Measurements from ENCODE around the gene GPX1.
"Not testable (repeated sequence)": the region's sequence is repeated elsewhere in the genome, so short reads cannot be mapped to it uniquely, and the experiment has no call there.

GPX1 gene

DNA sequence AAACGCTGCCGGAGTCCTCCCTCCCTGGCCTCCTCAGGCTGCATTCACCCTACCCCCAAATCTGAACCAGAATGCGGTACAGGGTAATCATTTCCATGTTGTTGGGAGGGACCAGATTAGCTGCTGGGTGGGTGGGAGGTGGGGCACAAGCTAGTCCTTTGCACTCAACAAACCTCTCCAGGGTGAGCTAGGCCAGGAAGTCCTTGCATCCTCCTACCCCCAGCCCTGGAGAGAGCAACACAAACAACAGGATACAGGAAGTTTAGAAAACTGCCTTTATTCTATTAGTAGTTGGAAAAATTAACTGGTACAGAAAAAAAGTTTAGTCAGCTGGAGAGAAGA lies 702 bp upstream of the GPX1 start:
- FAIRE-seq (no peak), DNase-seq (ENCODE audit: insufficient read length, low spot score) (no peak)

DNA sequence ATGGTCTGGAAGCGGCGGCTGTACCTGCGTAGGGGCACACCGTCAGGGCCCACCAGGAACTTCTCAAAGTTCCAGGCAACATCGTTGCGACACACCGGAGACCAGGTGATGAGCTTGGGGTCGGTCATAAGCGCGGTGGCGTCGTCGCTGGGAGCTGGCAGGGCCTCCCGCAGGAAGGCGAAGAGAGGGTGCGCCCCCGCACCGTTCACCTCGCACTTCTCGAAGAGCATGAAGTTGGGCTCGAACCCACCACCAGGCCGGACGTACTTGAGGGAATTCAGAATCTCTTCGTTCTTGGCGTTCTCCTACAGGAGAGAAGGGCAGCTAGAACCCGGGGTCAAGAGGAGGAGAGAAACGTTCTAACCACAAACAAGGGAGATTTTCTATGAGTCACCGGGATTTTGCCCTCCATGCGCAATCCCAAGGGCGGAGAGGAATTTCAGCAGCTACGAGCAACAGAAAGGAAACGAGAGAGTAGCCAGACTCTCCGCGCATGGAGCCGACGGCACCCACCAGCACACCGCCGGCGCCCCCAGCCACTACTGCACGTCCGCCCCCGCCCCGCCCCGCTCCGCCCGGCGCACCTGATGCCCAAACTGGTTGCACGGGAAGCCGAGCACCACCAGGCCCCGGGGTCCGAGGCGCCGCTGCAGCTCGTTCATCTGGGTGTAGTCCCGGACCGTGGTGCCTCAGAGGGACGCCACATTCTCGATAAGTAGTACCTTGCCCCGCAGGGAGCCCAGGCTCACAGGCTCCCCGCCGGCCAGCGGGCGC lies 523 bp downstream of the GPX1 start:
- DNase-seq (ENCODE audit: insufficient read length, low spot score), result peak; percentile 53
- not testable (repeated sequence) for FAIRE-seq

DNA sequence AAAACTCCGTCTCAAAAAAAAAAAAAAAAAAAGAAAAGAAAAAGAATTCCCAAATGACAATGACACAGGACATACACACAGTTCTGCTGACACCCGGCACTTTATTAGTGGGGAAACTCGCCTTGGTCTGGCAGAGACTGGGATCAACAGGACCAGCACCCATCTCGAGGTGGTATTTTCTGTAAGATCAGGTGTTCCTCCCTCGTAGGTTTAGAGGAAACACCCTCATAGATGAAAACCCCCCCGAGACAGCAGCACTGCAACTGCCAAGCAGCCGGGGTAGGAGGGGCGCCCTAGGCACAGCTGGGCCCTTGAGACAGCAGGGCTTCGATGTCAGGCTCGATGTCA lies 1.1 kb downstream of the GPX1 start:
- not testable (repeated sequence) for FAIRE-seq; DNase-seq (ENCODE audit: insufficient read length, low spot score)

- FAIRE-seq (no peak), DNase-seq (ENCODE audit: insufficient read length, low spot score) (no peak)
Measured at GRCh38 chr3:49352890-49353421, 5.2 kb downstream of the GPX1 start.

GRCh38 chr3:49352281-49352680 lies 5.9 kb downstream of the GPX1 start:
- FAIRE-seq (no peak), DNase-seq (ENCODE audit: insufficient read length, low spot score) (no peak)

DNA sequence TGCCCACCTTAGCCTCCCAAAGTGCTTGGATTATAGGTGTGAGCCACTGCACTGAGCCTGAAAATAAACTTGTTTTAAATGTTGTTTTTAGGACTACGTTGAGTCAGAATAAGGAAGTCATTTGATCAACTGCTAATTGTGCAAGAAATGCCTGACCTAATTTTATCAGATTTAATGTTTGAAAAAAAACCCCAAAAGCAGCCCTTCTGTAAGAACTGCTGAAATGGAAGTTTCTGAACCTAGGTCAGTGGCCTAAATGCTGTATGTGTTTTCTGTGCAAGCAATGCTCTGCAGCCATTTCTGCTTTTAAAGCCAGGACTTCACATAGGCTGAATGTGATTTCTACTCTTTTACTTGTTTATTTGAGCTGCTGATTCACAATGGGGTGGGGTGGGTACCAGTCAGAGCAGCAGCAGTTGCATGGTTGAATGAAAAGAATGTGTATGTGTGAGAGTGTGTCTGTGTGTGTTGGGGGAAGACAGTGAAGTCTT lies 6.6 kb downstream of the GPX1 start:
- DNase-seq (ENCODE audit: insufficient read length, low spot score), result no peak
- FAIRE-seq, result no peak

GRCh38 chr3:49349348-49350114 lies 8.6 kb downstream of the GPX1 start:
- FAIRE-seq (no peak), DNase-seq (ENCODE audit: insufficient read length, low spot score) (no peak)

DNA sequence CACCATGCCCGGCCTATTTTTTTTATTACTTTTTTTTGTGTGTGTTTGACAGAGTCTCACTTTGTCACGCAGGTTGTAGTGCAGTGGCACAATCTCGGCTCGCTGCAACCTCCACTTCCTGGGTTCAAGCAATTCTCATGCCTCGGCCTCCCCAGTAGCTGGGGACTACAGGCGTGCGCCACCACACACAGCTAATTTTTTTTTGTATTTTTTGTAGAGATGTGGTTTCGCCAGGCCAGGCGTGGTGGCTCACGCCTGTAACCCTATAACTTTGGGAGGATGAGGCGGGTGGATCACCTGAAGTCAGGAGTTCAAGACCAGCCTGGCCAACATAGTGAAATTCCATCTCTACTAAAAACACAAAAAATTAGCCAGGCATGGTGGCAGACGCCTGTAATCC lies 9.8 kb downstream of the GPX1 start:
- not testable (repeated sequence) for DNase-seq (ENCODE audit: insufficient read length, low spot score); FAIRE-seq

- FAIRE-seq (no peak), DNase-seq (ENCODE audit: insufficient read length, low spot score) (no peak)
Measured at GRCh38 chr3:49346797-49347251, 11.3 kb downstream of the GPX1 start.

DNA sequence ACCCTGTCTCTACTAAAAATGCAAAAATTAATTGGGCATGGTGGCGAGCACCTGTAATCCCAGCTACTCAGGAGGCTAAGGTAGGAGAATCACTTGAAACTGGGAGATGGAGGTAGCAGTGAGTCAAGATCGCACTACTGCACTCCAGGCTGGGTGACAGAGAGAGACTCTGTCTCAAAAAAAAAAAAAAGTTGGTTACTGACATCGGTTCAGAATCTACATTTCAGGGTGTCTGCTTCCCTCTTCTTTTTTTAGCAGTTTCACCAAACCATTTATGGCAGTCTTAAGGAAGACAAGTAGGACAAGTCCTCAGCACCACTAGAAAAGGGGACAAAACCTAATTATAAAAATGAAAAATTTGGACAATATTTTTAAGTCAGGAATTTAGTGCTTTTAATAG lies 15.0 kb downstream of the GPX1 start:
- no peak for DNase-seq (ENCODE audit: insufficient read length, low spot score)
- FAIRE-seq, result no peak

GRCh38 chr3:49341996-49342395 lies 16.2 kb downstream of the GPX1 start:
- DNase-seq (ENCODE audit: insufficient read length, low spot score) (no peak), FAIRE-seq (no peak)

DNA sequence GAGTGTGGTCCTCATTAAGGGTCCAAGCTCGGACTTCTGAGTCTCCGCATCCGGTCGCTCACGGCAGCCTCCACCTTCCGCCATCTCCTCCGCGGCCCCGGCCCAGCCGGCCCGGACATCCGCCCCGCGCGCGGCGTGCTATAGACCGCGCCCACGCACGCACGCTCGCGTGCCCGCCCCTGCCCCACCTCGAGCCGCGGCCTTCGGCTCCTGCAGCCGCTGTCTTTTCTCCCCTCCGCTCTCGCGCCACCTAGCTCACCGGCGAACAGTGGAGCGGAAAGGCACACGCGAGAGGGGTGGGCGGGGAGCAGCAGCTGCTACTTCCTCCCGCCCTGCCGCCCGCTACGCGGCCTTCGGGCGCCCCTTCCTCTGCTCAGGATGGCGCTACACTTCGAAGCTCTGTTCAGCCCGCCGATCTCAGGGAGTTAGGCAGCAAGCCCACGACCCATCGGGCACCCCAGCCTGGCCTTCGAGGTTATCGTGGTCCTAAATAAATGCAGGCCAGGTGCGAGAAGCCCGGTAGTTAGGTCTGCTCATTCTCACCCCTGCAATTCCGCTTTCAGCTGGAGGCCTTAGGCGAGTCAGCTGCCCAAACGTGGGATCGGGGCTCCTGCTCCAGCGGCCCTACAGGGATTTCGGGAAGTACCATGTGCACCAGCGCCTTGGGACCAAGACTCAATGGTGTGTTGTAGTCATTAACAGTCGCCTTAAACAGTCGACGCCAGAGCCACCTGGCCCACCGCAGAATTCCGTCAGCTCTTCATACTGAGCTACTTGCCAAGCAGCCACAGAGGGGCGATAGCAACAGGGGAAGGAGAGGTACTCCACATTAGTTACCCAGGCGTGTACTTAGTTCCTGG lies 18.0 kb downstream of the GPX1 start, which contains the start of gene USP4:
TSS of gene USP4 (minus strand) at position 113 of the 860 bp plus-strand sequence. CDS start at position 84, 29 bp downstream.
- FAIRE-seq (peak; percentile 97), DNase-seq (ENCODE audit: insufficient read length, low spot score) (peak; percentile 88)

GRCh38 chr3:49339581-49339940 lies 18.6 kb downstream of the GPX1 start:
- no peak for FAIRE-seq
- DNase-seq (ENCODE audit: insufficient read length, low spot score), result no peak

GRCh38 chr3:49333916-49334633 lies 24.1 kb downstream of the GPX1 start:
- FAIRE-seq (no peak), DNase-seq (ENCODE audit: insufficient read length, low spot score) (no peak)

GRCh38 chr3:49333091-49333490 lies 25.1 kb downstream of the GPX1 start:
- FAIRE-seq (no peak), DNase-seq (ENCODE audit: insufficient read length, low spot score) (no peak)

DNA sequence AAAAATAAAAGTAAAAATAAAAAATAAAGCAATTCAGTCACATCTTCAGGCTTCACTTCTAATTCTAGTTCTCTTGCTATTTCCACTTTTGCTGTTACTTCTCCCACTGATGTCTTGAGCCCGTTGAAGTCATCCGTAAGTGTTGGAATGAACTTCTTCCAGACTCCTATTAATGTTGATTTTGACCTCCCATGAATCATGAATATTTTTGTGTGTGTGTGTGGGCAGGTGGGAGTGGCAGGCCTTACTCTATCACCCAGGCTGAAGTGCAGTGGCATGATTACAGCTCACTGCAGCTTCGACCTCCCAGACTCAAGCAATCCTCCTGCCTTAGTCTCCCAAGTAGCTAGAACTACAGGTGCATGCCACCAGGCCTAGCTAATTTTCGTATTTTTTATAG lies 29.0 kb downstream of the GPX1 start:
- DNase-seq (ENCODE audit: insufficient read length, low spot score) (no peak), FAIRE-seq (no peak)

GRCh38 chr3:49328350-49328749 lies 29.8 kb downstream of the GPX1 start:
- DNase-seq (ENCODE audit: insufficient read length, low spot score); FAIRE-seq: not testable (repeated sequence)

- FAIRE-seq (no peak), DNase-seq (ENCODE audit: insufficient read length, low spot score) (no peak)
Measured at GRCh38 chr3:49327485-49327884, 30.7 kb downstream of the GPX1 start.

- DNase-seq (ENCODE audit: insufficient read length, low spot score) (no peak), FAIRE-seq (peak; percentile 80)
Measured at GRCh38 chr3:49324768-49325167, 33.4 kb downstream of the GPX1 start.
